GM12878 (cell line): ENCODE measurements around the gene CAPN9. TPM values are rescaled to one million over a fixed set of nuclear protein-coding genes. Genes with fewer than 3 reads are reported as not detected.
A peak's percentile ranks its signal among the peaks of the same experiment; 100 is the strongest.

ENCODE experiments used
- ATAC-seq: fragments of 200-7000 bp; cut with Tn5 transposase; 3 replicates; pipeline ENCODE4 v1.9.1; 2020; ENCODE audit warnings: mild to moderate bottlenecking, moderate library complexity
- BruUV-seq: library from RNA; stranded (reverse); fragments of 400-500 nt; replicated peaks from 2 replicates; lab custom pipeline; 2021; lab: Mats Ljungman, UMichigan
- CTCF ChIA-PET: fragments of 300-600 bp; sonication (Branson Sonifier 250); formaldehyde crosslinking; extraction: SDS; loops from one replicate; lab custom pipeline; 2021; ENCODE audit warnings: inconsistent platforms; lab: Yijun Ruan, JAX
- POLR2A ChIA-PET: fragments of 350-600 bp; formaldehyde crosslinking; extraction: SDS; loops from one replicate; lab custom pipeline; 2021; ENCODE audit warnings: inconsistent platforms; lab: Charles Lee
- RAD21 ChIA-PET: fragments of 300-600 bp; sonication (Branson Sonifier 250); formaldehyde crosslinking; loops from one replicate; lab custom pipeline; 2023; ENCODE audit warnings: antibody characterized with exemption; ENCODE audit not compliant: unreplicated experiment; lab: Charles Lee
- SMC1A ChIA-PET: fragments of 300-600 bp; sonication (Branson Sonifier 250); formaldehyde crosslinking; loops from one replicate; lab custom pipeline; 2023; ENCODE audit not compliant: unreplicated experiment, uncharacterized antibody; lab: Charles Lee
- DNase-seq: peaks from one replicate; pipeline ENCODE4 v3.0.0-alpha.2; 2011; ENCODE audit warnings: low read depth, low spot score
- FAIRE-seq: peaks from 3 replicates; lab custom pipeline; 2011; peaks lifted over from hg19 to GRCh38; lab: Jason Lieb, UNC
- H2AFZ ChIP-seq: 2 replicates; pipeline ENCODE4 v1.6.0; 2011; ENCODE audit warnings: low read depth, low read length, control low read depth; ENCODE audit not compliant: control insufficient read depth
- H3K27ac ChIP-seq: 2 replicates; pipeline ENCODE4 v1.5.1; 2011; ENCODE audit warnings: control low read depth; ENCODE audit not compliant: control insufficient read depth, insufficient read depth
- H3K27me3 ChIP-seq, 2 experiments: replicated peaks in 1 of 2; 2 replicates each; pipeline versions ENCODE4 v1.6.0 to v1.6.1; 2011; ENCODE audit warnings: low read length in 1 of 2; ENCODE audit not compliant: control insufficient read depth in 2 of 2, insufficient read depth in 2 of 2
- H3K36me3 ChIP-seq, 2 experiments: 2 replicates each; pipeline ENCODE4 v1.5.1; 2011; ENCODE audit warnings: low read length in 1 of 2; ENCODE audit not compliant: control insufficient read depth in 2 of 2, insufficient read depth in 2 of 2
- H3K4me1 ChIP-seq: 2 replicates; pipeline ENCODE4 v1.6.1; 2011; ENCODE audit warnings: mild to moderate bottlenecking, low read length, moderate library complexity, mixed read lengths; ENCODE audit not compliant: control insufficient read depth, insufficient read depth
- H3K4me2 ChIP-seq: 2 replicates; pipeline ENCODE4 v1.6.0; 2011; ENCODE audit warnings: control low read depth; ENCODE audit not compliant: control insufficient read depth, insufficient read depth
- H3K4me3 ChIP-seq: fragments of 200-600 bp; sonication (generic); 2 replicates; pipeline ENCODE4 v1.5.1; 2016
- H3K79me2 ChIP-seq: 2 replicates; pipeline ENCODE4 v1.6.0; 2011; ENCODE audit warnings: low read length; ENCODE audit not compliant: control insufficient read depth, insufficient read depth
- H3K9ac ChIP-seq: 2 replicates; pipeline ENCODE4 v1.8.0; 2011; ENCODE audit warnings: low read length, control low read depth, mixed read lengths; ENCODE audit not compliant: control insufficient read depth, insufficient read depth
- H3K9me3 ChIP-seq: replicated peaks from 3 replicates; pipeline ENCODE4 v1.5.1; 2011; ENCODE audit warnings: mild to moderate bottlenecking, low read length; ENCODE audit not compliant: control insufficient read depth, insufficient read depth
- H4K20me1 ChIP-seq: 2 replicates; pipeline ENCODE4 v1.6.0; 2011; ENCODE audit not compliant: control insufficient read depth, insufficient read depth
- ATF2 ChIP-seq: IDR thresholded peaks from 2 replicates; pipeline ENCODE4 v1.6.1; 2012; ENCODE audit warnings: low read length, inconsistent platforms
- ATF7 ChIP-seq: fragments of 450-650 bp; IDR thresholded peaks from 2 replicates; pipeline ENCODE4 v1.6.1; 2016; ENCODE audit warnings: low read depth, mild to moderate bottlenecking
- HDAC2 ChIP-seq: fragments of 200-600 bp; sonication (generic); IDR thresholded peaks from 2 replicates; pipeline ENCODE4 v1.6.1; 2017
- JUNB ChIP-seq: IDR thresholded peaks from 2 replicates; pipeline ENCODE4 v1.6.1; 2016; ENCODE audit warnings: antibody characterized with exemption, mild to moderate bottlenecking
- MTA2 ChIP-seq: fragments of 450-650 bp; IDR thresholded peaks from 2 replicates; pipeline ENCODE4 v1.6.1; 2016; ENCODE audit warnings: low read depth, mild to moderate bottlenecking, moderate library complexity
- NBN ChIP-seq: fragments of 450-650 bp; IDR thresholded peaks from 2 replicates; pipeline ENCODE4 v1.6.1; 2016
- PKNOX1 ChIP-seq: fragments of 450-650 bp; IDR thresholded peaks from 2 replicates; pipeline ENCODE4 v1.6.1; 2016; ENCODE audit warnings: mild to moderate bottlenecking
- RB1 ChIP-seq: fragments of 450-650 bp; formaldehyde crosslinking; IDR thresholded peaks from 2 replicates; pipeline ENCODE4 v1.6.1; 2017; ENCODE audit warnings: mild to moderate bottlenecking, borderline replicate concordance
- TCF12 ChIP-seq: IDR thresholded peaks from 2 replicates; pipeline ENCODE4 v1.6.1; 2011; ENCODE audit warnings: low read depth, mild to moderate bottlenecking, low read length
- ZBTB33 ChIP-seq: fragments of 450-650 bp; IDR thresholded peaks from 2 replicates; pipeline ENCODE4 v1.6.1; 2017; ENCODE audit warnings: mild to moderate bottlenecking
- WGBS: methylation state at CpG from one replicate; pipeline ENCODE4 v1.1.6; 2016; ENCODE audit warnings: low lambda C conversion rate; ENCODE audit not compliant: insufficient replicate concordance, insufficient coverage; ENCODE audit errors: missing lambda C conversion rate; 5-methylcytosine and 5-hydroxymethylcytosine counted together
- in situ Hi-C: fragments of 300-500 bp; cut with MboI; formaldehyde crosslinking; loops from 9 replicates; pipeline ENCODE4 v1.14.3; 2018; ENCODE audit warnings: mixed read lengths
- intact Hi-C: fragments of 100-400 bp; cut with micrococcal nuclease; formaldehyde crosslinking; loops from one replicate; pipeline ENCODE4 v1.14.2; 2022; ENCODE audit not compliant: unreplicated experiment
- polyA plus RNA-seq, 11 experiments: library from polyadenylated mRNA; depleted of rRNA in 4 of 11; unstranded in 6 of 11; stranded (reverse) in 5 of 11; fragments of >200 nt; fragmentation: Nextera tagmentation in 4 of 11; fragmentation: Illumina TruSeq in 1 of 11; extraction: Ambion mirVana in 4 of 11; extraction: Trizol in 1 of 11; gene quantifications; 1 replicate in 1 of 11; 2 replicates in 10 of 11; pipeline versions ENCODE4 v1.2.1 to v1.2.3, GENCODE V29; 2011 to 2016; ENCODE audit warnings: inconsistent platforms in 2 of 11, missing spikeins in 2 of 11, low read depth in 1 of 11
- total RNA-seq, 4 experiments: library from RNA; depleted of rRNA in 3 of 4; stranded (reverse); fragments of >200 nt in 3 of 4; fragmentation: Illumina TruSeq in 1 of 4; extraction: Trizol in 1 of 4; gene quantifications; 2 replicates each; pipeline versions ENCODE4 v1.2.1 to v1.2.3, GENCODE V29; 2013 to 2021

The CAPN9 gene
- total and polyA plus RNA-seq, 10 of the 15 experiments (the other 5 are each of a cell fraction or from before 2014, with no cell fraction given), result not detected

GRCh38 chr1:230781594-230781993 lies 34.4 kb downstream of the CAPN9 start:
- Histone ChIP-seq H3K9me3 (no peaks in the 10 kb centered on the region), H3K4me3 (no peak overlapping the region), H4K20me1 (no peaks in the 10 kb centered on the region), H3K4me1 (no peaks in the 10 kb centered on the region; the same call in 1 of the 2 replicates), H3K4me2 (no peak overlapping the region), H3K36me3 (no peaks in the 10 kb centered on the region), H3K27me3 (peaks cover 2 to 6% of the 10 kb centered on the region in 2 experiments; a peak in 2 of 4 replicates), H3K9ac (no peak overlapping the region), H3K79me2 (no peaks in the 10 kb centered on the region), H3K27ac (no peak overlapping the region), H2AFZ (no peak overlapping the region)
- 37% methylated on average over 3 of the region's 3 CpGs for WGBS
- in situ Hi-C loops, result no loop called here
- DNase-seq (no peak), ATAC-seq (peak; percentile 94), FAIRE-seq (no peak)
- ChIA-PET SMC1A (interaction anchor here (1.0 to 1.7 kb wide), 3 partner anchors 9 to 138 kb away, joined by 3 to 6 read pairs (median 3); no protein-coding TSS in a partner anchor), RAD21 (no interaction called here), CTCF (interaction anchor here (1.5 kb wide), 1 partner anchor 26 kb away, joined by 3 read pairs; no protein-coding TSS in a partner anchor), POLR2A (no interaction called here)
- no TSS peak for BruUV-seq
- intact Hi-C loops, result no loop called here
- TF ChIP-seq HDAC2 (no peak), TCF12 (no peak), NBN (no peak), JUNB (peak; percentile 35; the same call in 1 of the 2 replicates), RB1 (no peak), ATF2 (no peak), ZBTB33 (no peak), MTA2 (peak; percentile 38; the same call in 1 of the 2 replicates), ATF7 (0 out of 2 replicates have a peak, but pooled peaks have one; percentile 26), PKNOX1 (peak; percentile 40)
